PC-9 (cell line): ENCODE results near the gene ODC1. TPM values are rescaled to one million over a fixed set of nuclear protein-coding genes. Genes with fewer than 3 reads are reported as not detected.

ENCODE experiments used
- BruUV-seq: library from RNA; stranded (reverse); fragments of 400-500 nt; replicated peaks from 2 replicates; lab custom pipeline; 2021; lab: Mats Ljungman, UMichigan
- CTCF ChIA-PET: fragments of 300-600 bp; sonication (Branson Sonifier 250); formaldehyde crosslinking; loops from one replicate; lab custom pipeline; 2022; ENCODE audit warnings: antibody characterized with exemption; lab: Charles Lee
- POLR2A ChIA-PET: fragments of 300-600 bp; sonication (Branson Sonifier 250); formaldehyde crosslinking; loops from one replicate; lab custom pipeline; 2022; ENCODE audit warnings: antibody characterized with exemption; ENCODE audit not compliant: unreplicated experiment; lab: Charles Lee
- DNase-seq, 2 experiments: peaks; one replicate each; pipeline versions ENCODE4 v3.0.0 to v3.0.0-alpha.2; 2015 to 2022; ENCODE audit warnings: mixed read lengths in 1 of 2
- H2AFZ ChIP-seq: fragments of 200-600 bp; sonication (generic); 2 replicates; pipeline ENCODE4 v1.8.1; 2017; ENCODE audit warnings: antibody characterized with exemption
- H3F3A ChIP-seq: fragments of 200-600 bp; sonication (generic); 2 replicates; pipeline ENCODE4 v1.8.1; 2017; ENCODE audit warnings: antibody characterized with exemption, mild to moderate bottlenecking, low read depth; ENCODE audit not compliant: insufficient read depth
- H3K27ac ChIP-seq: fragments of 200-600 bp; sonication (generic); 2 replicates; pipeline ENCODE4 v1.6.1; 2016; ENCODE audit warnings: mixed run types
- H3K27me3 ChIP-seq: fragments of 200-600 bp; sonication (generic); 2 replicates; pipeline ENCODE4 v1.6.1; 2016; ENCODE audit warnings: low read depth, mixed run types; ENCODE audit not compliant: insufficient read depth
- H3K36me3 ChIP-seq: fragments of 200-600 bp; sonication (generic); 2 replicates; pipeline ENCODE4 v1.6.1; 2016; ENCODE audit warnings: low read depth, mixed run types
- H3K4me1 ChIP-seq: fragments of 200-600 bp; sonication (generic); replicated peaks from 2 replicates; pipeline ENCODE4 v1.6.1; 2016; ENCODE audit warnings: mixed run types; ENCODE audit not compliant: insufficient read depth
- H3K4me2 ChIP-seq: fragments of 200-600 bp; sonication (generic); 2 replicates; pipeline ENCODE4 v1.6.1; 2017; ENCODE audit warnings: mixed run types
- H3K4me3 ChIP-seq: fragments of 200-600 bp; sonication (generic); 2 replicates; pipeline ENCODE4 v1.6.1; 2016; ENCODE audit warnings: mixed run types
- H3K79me2 ChIP-seq: fragments of 200-600 bp; sonication (generic); 2 replicates; pipeline ENCODE4 v1.6.1; 2017; ENCODE audit warnings: low read depth, mixed run types
- H3K9me2 ChIP-seq: fragments of 200-600 bp; sonication (generic); 2 replicates; pipeline ENCODE4 v1.8.1; 2017; ENCODE audit warnings: mild to moderate bottlenecking; ENCODE audit not compliant: insufficient read depth
- H3K9me3 ChIP-seq: fragments of 200-600 bp; sonication (generic); 2 replicates; pipeline ENCODE4 v1.8.1; 2016; ENCODE audit warnings: low read depth; ENCODE audit not compliant: insufficient read depth
- H4K20me1 ChIP-seq: fragments of 200-600 bp; sonication (generic); 2 replicates; pipeline ENCODE4 v1.8.1; 2017; ENCODE audit not compliant: insufficient read depth
- CTCF ChIP-seq: fragments of 200-600 bp; sonication (generic); conservative IDR thresholded peaks from 2 replicates; pipeline ENCODE4 v1.6.1; 2017; ENCODE audit warnings: mixed run types, antibody characterized with exemption, mild to moderate bottlenecking, moderate library complexity
- EZH2 ChIP-seq: fragments of 200-600 bp; sonication (generic); IDR thresholded peaks from 2 replicates; pipeline ENCODE4 v1.8.0; 2017; ENCODE audit warnings: antibody characterized with exemption, low read depth
- intact Hi-C: fragments of 100-400 bp; cut with micrococcal nuclease; formaldehyde crosslinking; loops from one replicate; pipeline ENCODE4 v1.10.0; 2022; ENCODE audit not compliant: unreplicated experiment
- total RNA-seq: library from RNA; stranded (reverse); gene quantifications from 2 replicates; pipeline ENCODE4 v1.2.3, GENCODE V29; 2021

ODC1 gene
- total RNA-seq, 1 experiment from 2014 or later: 40.5 TPM

DNA sequence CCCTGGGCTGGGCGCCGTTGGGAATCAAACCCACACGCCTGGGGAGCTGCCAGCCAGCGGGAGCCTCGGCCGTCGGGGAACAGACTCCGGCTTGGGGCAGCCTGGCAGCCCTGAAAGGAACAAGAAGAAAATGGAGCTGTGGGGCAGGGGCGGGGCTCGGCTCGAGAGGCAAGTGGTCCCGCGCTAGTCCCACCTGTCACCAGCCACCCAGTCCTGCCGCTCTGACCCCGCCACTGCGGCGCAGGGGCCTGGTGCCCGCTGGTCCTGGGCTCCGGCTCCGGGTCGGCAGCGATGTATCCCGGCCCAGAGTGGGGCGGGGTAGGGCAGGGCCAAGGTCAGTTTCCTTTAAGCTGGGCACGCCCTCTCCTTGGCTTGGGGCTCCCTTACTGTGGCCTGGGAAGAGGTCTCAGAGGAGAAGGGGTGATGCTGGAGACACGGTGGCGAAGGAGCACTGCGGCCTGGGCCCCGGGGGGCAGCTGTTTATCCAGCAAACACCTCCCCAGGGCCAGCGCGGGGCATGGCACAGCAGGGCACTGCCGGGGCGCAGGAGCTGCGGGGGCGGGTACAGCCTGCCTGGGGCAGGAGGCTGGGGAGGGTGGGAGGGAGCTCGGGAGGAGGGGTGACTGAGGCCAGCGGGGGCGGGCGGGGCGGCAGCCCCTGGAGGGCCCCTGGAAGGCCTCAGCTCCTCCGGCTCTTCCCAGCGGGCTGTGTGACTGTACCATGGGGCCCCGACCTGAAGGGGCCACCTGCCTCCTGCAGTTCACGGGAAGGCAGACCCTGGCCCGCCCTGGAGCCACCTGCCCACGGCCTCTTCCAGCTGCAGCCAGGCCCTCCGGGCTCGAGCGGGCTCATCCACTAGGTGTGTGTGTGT lies 15.6 kb downstream of the ODC1 start:
- intact Hi-C loops: loop anchor here (10.0 kb wide), 1 partner anchor 638 kb away; no protein-coding TSS in a partner anchor

GRCh38 chr2:10431797-10432196 lies 16.3 kb downstream of the ODC1 start:
- Histone ChIP-seq H3K4me1 (no peaks in the 10 kb centered on the region; the same call in 1 of the 2 replicates), H3K79me2 (no peaks in the 10 kb centered on the region), H3K27ac (no peak overlapping the region), H3F3A (peaks cover 34% of the 10 kb centered on the region; the same call in 1 of the 2 replicates), H4K20me1 (no peaks in the 10 kb centered on the region), H3K36me3 (no peaks in the 10 kb centered on the region; the same call in 1 of the 2 replicates), H3K4me3 (no peak overlapping the region), H3K9me3 (no peaks in the 10 kb centered on the region), H2AFZ (no peak overlapping the region), H3K27me3 (no peaks in the 10 kb centered on the region), H3K4me2 (no peak overlapping the region), H3K9me2 (no peaks in the 10 kb centered on the region)
- POLR2A ChIA-PET: no interaction called here
- DNase-seq: no peak
- CTCF ChIA-PET: interaction anchor here (0.6 kb wide), 1 partner anchor 22 kb away, joined by 3 read pairs; no protein-coding TSS in a partner anchor
- no TSS peak for BruUV-seq
- TF ChIP-seq EZH2 (no peak), CTCF (no peak)
- intact Hi-C loops: loop anchor here (10.0 kb wide), 1 partner anchor 637 kb away; no protein-coding TSS in a partner anchor

More for the DNA sequence above, 15.6 kb downstream of the ODC1 start:
- Histone ChIP-seq H3K79me2 (no peaks in the 10 kb centered on the region), H3K9me3 (no peaks in the 10 kb centered on the region), H2AFZ (no peak overlapping the region), H3K4me2 (no peak overlapping the region), H3K4me3 (no peak overlapping the region), H3K36me3 (no peaks in the 10 kb centered on the region), H3K27me3 (no peaks in the 10 kb centered on the region), H3K4me1 (no peaks in the 10 kb centered on the region; the same call in 1 of the 2 replicates), H3K27ac (no peak overlapping the region), H3K9me2 (no peaks in the 10 kb centered on the region), H3F3A (peaks cover 34% of the 10 kb centered on the region; the same call in 1 of the 2 replicates), H4K20me1 (no peaks in the 10 kb centered on the region)
- TF ChIP-seq EZH2: no peak
- TF ChIP-seq CTCF: no peak
- POLR2A ChIA-PET: no interaction called here
- CTCF ChIA-PET: interaction anchor here (0.6 kb wide), 1 partner anchor 229 kb away, joined by 3 read pairs; no protein-coding TSS in a partner anchor
- BruUV-seq: no TSS peak
- DNase-seq: no peak

GRCh38 chr2:10430886-10431622 lies 17.1 kb downstream of the ODC1 start:
- Histone ChIP-seq H3K27me3 (no peaks in the 10 kb centered on the region), H3K9me3 (no peaks in the 10 kb centered on the region), H3K4me2 (no peak overlapping the region), H3K27ac (no peak overlapping the region), H3K9me2 (no peaks in the 10 kb centered on the region), H2AFZ (no peak overlapping the region), H3K4me1 (no peaks in the 10 kb centered on the region; the same call in 1 of the 2 replicates), H4K20me1 (no peaks in the 10 kb centered on the region), H3K36me3 (peaks cover 7% of the 10 kb centered on the region), H3K79me2 (no peaks in the 10 kb centered on the region), H3K4me3 (no peak overlapping the region), H3F3A (peaks cover 40% of the 10 kb centered on the region; the same call in 1 of the 2 replicates)
- TF ChIP-seq CTCF (no peak), EZH2 (no peak)
- intact Hi-C loops: loop anchor here (10.0 kb wide), 1 partner anchor 636 kb away; no protein-coding TSS in a partner anchor
- POLR2A ChIA-PET: no interaction called here
- no peak for DNase-seq
- CTCF ChIA-PET: interaction anchor here (0.6 kb wide), 1 partner anchor 21 kb away, joined by 3 read pairs; no protein-coding TSS in a partner anchor
- no TSS peak for BruUV-seq
